Gastrocnemius medialis (tissue), 4 donors: ENCODE measurements around the gene SFSWAP. TPM values are rescaled to one million over a fixed set of nuclear protein-coding genes. Genes with fewer than 3 reads are reported as not detected.

Source experiments
- ATAC-seq, 2 donors: fragments of 150-250 bp; one replicate each; pipeline ENCODE4 v1.9.1; 2016
- DNase-seq, 2 donors: peaks; one replicate each; pipeline ENCODE4 v3.0.0-alpha.2; 2019
- H3K27ac ChIP-seq, 4 donors: fragments of 200-600 bp; sonication (generic); 1 replicate in 1 of 4; 2 replicates in 3 of 4; pipeline ENCODE4 v1.5.1; 2016 to 2018; ENCODE audit warnings: mild to moderate bottlenecking in 2 of 4, moderate library complexity in 1 of 4
- H3K27me3 ChIP-seq, 3 donors: fragments of 200-600 bp; sonication (generic) in 2 of 3; 1 replicate in 1 of 3; 2 replicates in 2 of 3; pipeline versions ENCODE4 v1.5.1 to v1.6.0; 2016 to 2019; ENCODE audit warnings: mild to moderate bottlenecking in 1 of 3, moderate library complexity in 1 of 3
- H3K36me3 ChIP-seq, 2 donors: fragments of 200-600 bp; sonication (generic) in 1 of 2; one replicate each; pipeline ENCODE4 v1.5.1; 2017 to 2018
- H3K4me1 ChIP-seq, 2 donors: fragments of 200-600 bp; sonication (generic) in 1 of 2; one replicate each; pipeline ENCODE4 v1.5.1; 2016 to 2017; ENCODE audit warnings: mild to moderate bottlenecking in 2 of 2
- H3K4me3 ChIP-seq, 4 donors: fragments of 200-600 bp; sonication (generic) in 3 of 4; 1 replicate in 1 of 4; 2 replicates in 3 of 4; pipeline ENCODE4 v1.5.1; 2016 to 2019; ENCODE audit warnings: mild to moderate bottlenecking in 2 of 4
- H3K9me3 ChIP-seq, 3 donors: fragments of 200-600 bp; sonication (generic) in 2 of 3; 1 replicate in 1 of 3; 2 replicates in 2 of 3; pipeline ENCODE4 v1.5.1; 2016 to 2019
- CTCF ChIP-seq, 5 experiments: fragments of 450-650 bp in 3 of 5; fragments of 200-600 bp in 2 of 5; sonication (generic) in 2 of 5; IDR thresholded peaks in 4 of 5; conservative IDR thresholded peaks in 1 of 5; 1 replicate in 4 of 5; 2 replicates in 1 of 5; pipeline ENCODE4 v1.5.1; 2016 to 2019; ENCODE audit warnings: antibody characterized with exemption in 5 of 5, mild to moderate bottlenecking in 3 of 5, moderate library complexity in 3 of 5
- POLR2A ChIP-seq, 2 donors: fragments of 450-650 bp; IDR thresholded peaks; one replicate each; pipeline ENCODE4 v1.6.1; 2017; ENCODE audit warnings: antibody characterized with exemption in 2 of 2, mild to moderate bottlenecking in 2 of 2, moderate library complexity in 2 of 2
- in situ Hi-C, 4 donors: fragments of 200-750 bp; cut with MboI; loops; one replicate each; pipeline versions ENCODE4 v1.15.0 to v1.8.0; 2017; ENCODE audit warnings: low sequenced_read_pairs in 4 of 4
- intact Hi-C: fragments of 100-400 bp; cut with DNase I; formaldehyde crosslinking; loops from one replicate; pipeline ENCODE4 v1.15.1; 2023; ENCODE audit warnings: low total_unique reads
- total RNA-seq, 4 donors: library from RNA; depleted of rRNA; stranded (reverse); fragments of >200 nt; gene quantifications; one replicate each; pipeline versions ENCODE4 v1.1.0 to v1.2.3, GENCODE V29; 2016

The SFSWAP gene
- total RNA-seq, 4 donors from 2014 or later = 18.0 to 29.7 (median 25.4) TPM

- no peak for DNase-seq
- no peak for ATAC-seq
- H3K27me3 ChIP-seq = peaks cover 0 to 5% (median under 1%) of the 10 kb centered on the region in 3 donors
- no peak overlapping the region for H3K4me3 ChIP-seq
- intact Hi-C loops = no loop called here
- in situ Hi-C loops = loop anchor here in 1 of 4 donors (25.0 kb wide), 1 partner anchor 229 kb away; no protein-coding TSS in a partner anchor
- TF ChIP-seq CTCF (IDR thresholded peaks at IDR 0.05 in 4 of 5, conservative IDR thresholded peaks at IDR 0.05 in 1 of 5) (no peak), POLR2A (IDR thresholded peaks at IDR 0.05) (no peak)
- H3K4me1 ChIP-seq = no peaks in the 10 kb centered on the region
- H3K9me3 ChIP-seq = no peaks in the 10 kb centered on the region
- no peak overlapping the region for H3K27ac ChIP-seq
- no peaks in the 10 kb centered on the region for H3K36me3 ChIP-seq
These were observed 129.9 kb downstream of the SFSWAP start for GRCh38 chr12:131840643-131841416.

DNA sequence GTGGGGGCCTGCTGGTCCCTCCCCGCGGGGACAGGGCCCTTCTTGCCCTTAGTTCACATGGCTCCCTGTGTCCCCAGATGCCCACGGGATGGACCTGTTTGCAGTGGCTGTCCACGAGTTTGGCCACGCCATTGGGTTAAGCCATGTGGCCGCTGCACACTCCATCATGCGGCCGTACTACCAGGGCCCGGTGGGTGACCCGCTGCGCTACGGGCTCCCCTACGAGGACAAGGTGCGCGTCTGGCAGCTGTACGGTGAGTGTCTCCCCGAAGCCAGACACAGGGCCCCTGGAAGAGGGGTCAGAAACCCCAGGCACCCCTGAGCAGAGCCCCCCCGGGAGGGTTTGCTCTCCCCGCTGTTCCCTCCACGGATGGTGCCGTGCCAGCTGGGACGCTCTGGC lies 130.7 kb downstream of the SFSWAP start:
- no peaks in the 10 kb centered on the region for H3K9me3 ChIP-seq
- in situ Hi-C loops = loop anchor here in 1 of 4 donors (25.0 kb wide), 1 partner anchor 229 kb away; no protein-coding TSS in a partner anchor
- H3K27me3 ChIP-seq = peaks cover 0 to 2% (median 0%) of the 10 kb centered on the region in 3 donors
- DNase-seq = no peak
- no peak for ATAC-seq
- H3K4me1 ChIP-seq = no peaks in the 10 kb centered on the region
- H3K27ac ChIP-seq = no peak overlapping the region
- intact Hi-C loops = no loop called here
- TF ChIP-seq CTCF (IDR thresholded peaks at IDR 0.05 in 4 of 5, conservative IDR thresholded peaks at IDR 0.05 in 1 of 5) = no peak
- no peak for TF ChIP-seq POLR2A (IDR thresholded peaks at IDR 0.05)
- H3K4me3 ChIP-seq = no peak overlapping the region
- H3K36me3 ChIP-seq = no peaks in the 10 kb centered on the region

DNA sequence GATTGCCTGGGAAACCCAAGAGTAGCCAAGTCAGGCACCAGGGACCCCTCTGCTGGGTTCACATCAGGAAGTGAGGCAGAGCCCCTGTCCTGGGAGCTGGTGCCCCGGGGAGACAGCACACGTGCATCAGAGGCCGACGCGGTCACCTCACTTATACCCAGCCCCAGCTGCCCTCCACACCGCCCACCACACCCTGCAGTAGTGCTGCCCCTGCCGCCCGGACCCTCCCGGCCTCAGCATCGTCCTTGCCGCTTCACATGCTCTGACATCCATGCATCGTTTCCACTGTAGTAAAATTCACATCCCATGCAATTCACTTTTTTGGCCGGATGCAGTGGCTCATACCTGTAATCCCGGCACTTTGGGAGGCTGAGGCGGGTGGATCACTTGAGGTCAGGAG lies 131.3 kb downstream of the SFSWAP start:
- DNase-seq = no peak
- no peak for ATAC-seq
- in situ Hi-C loops (loop anchor here in 1 of 4 donors (25.0 kb wide), 1 partner anchor 230 kb away; no protein-coding TSS in a partner anchor), intact Hi-C loops (no loop called here)
- H3K27me3 ChIP-seq = peaks cover 0 to 2% (median 0%) of the 10 kb centered on the region in 3 donors
- TF ChIP-seq POLR2A (IDR thresholded peaks at IDR 0.05) (no peak), CTCF (IDR thresholded peaks at IDR 0.05 in 4 of 5, conservative IDR thresholded peaks at IDR 0.05 in 1 of 5) (no peak)
- H3K4me1 ChIP-seq = no peaks in the 10 kb centered on the region
- H3K9me3 ChIP-seq = no peaks in the 10 kb centered on the region
- no peak overlapping the region for H3K4me3 ChIP-seq
- H3K36me3 ChIP-seq = no peaks in the 10 kb centered on the region
- no peak overlapping the region for H3K27ac ChIP-seq

GRCh38 chr12:131843527-131843926 lies 132.6 kb downstream of the SFSWAP start:
- in situ Hi-C loops = loop anchor here in 1 of 4 donors (25.0 kb wide), 1 partner anchor 231 kb away; no protein-coding TSS in a partner anchor
- ATAC-seq (no peak), DNase-seq (no peak)
- Histone ChIP-seq H3K4me1 (no peaks in the 10 kb centered on the region), H3K4me3 (no peak overlapping the region), H3K27ac (no peak overlapping the region), H3K9me3 (no peaks in the 10 kb centered on the region), H3K27me3 (no peaks in the 10 kb centered on the region), H3K36me3 (no peaks in the 10 kb centered on the region)
- no peak for TF ChIP-seq POLR2A (IDR thresholded peaks at IDR 0.05)
- no peak for TF ChIP-seq CTCF (IDR thresholded peaks at IDR 0.05 in 4 of 5, conservative IDR thresholded peaks at IDR 0.05 in 1 of 5)
- intact Hi-C loops = no loop called here
